HTR-8/SVneo (cell line): Measurements from ENCODE around the gene FOXP1.

Experiments
- DNase-seq: peaks from one replicate; pipeline ENCODE4 v3.0.0; 2011; ENCODE audit warnings: low spot score, mixed read lengths; ENCODE audit not compliant: insufficient read length
- FAIRE-seq: peaks from 2 replicates; lab custom pipeline; 2011; peaks lifted over from hg19 to GRCh38; lab: Jason Lieb, UNC

Gene FOXP1

GRCh38 chr3:71492566-71492965 is 91.0 kb downstream of the FOXP1 start:
- FAIRE-seq, result no peak

DNA sequence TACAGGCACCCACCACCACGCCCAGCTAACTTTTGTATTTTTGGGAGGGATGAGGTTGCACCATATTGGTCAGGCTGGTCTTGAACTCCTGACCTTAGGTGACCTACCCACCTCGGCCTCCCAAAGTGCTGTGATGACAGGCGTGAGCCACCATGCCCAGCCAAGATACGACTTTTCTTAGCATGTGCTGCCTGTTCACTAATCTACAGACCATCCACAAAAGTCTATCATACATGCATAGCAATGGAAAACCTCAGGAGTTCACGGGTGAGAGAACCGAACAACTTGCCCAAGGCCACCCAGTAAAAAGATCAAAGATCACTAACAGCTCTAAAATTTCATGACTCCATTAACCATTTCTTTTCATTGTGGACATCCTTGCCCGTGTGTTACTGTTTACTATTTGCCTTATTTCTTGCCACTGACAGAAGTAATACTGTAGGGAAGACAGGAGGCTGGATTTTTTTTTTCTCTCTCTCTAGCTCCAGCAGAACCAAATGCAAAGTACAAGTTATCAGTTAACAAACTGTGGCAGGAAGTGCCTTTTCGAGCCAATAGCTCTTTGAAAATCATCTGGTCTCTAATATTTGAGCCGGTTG is 92.3 kb downstream of the FOXP1 start:
- no peak for FAIRE-seq
- DNase-seq, result no peak

More at GRCh38 chr3:71492566-71492965, 91.0 kb downstream of the FOXP1 start:
- no peak for DNase-seq

DNA sequence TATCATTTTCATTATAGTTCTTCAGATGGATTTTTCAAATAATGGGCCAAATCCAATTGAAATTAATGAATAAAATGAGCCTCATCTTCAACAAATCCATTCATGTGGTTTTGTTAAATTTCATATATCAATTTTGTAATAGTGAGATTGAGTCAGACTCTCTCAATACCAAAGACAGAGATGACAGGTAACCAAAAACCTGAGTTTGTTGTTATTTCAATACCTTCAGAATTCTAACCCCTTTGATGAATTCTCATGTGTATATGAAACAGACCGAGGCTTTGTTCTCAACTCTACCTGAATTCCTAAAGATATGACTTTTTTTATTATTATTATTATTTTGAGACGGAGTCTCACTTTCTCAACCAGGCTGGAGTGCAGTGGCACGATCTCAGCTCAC is 92.8 kb downstream of the FOXP1 start:
- FAIRE-seq, result no peak
- DNase-seq, result no peak

- no peak for FAIRE-seq
- no peak for DNase-seq
Measured at GRCh38 chr3:71489315-71489761, 94.2 kb downstream of the FOXP1 start.

DNA sequence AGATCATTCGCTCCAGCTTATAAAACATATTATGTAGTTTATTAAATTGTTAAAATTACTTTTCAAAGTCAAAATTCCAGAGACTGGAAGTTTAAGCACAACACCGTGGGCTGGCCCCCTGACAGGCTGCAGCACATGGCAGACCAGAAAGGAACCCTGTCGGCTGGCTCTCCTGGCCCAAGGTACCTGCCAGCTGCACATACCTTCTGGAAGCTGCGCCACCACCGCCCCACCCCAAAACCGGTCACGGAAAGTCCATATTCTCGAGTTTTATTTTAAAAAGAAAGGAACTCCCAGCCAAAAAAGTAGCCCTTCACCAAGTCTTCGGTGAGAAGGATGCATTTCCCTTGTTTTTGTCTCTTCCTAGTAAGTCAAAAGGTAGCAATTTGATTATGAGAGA is 94.6 kb downstream of the FOXP1 start:
- DNase-seq (no peak), FAIRE-seq (no peak)

DNA sequence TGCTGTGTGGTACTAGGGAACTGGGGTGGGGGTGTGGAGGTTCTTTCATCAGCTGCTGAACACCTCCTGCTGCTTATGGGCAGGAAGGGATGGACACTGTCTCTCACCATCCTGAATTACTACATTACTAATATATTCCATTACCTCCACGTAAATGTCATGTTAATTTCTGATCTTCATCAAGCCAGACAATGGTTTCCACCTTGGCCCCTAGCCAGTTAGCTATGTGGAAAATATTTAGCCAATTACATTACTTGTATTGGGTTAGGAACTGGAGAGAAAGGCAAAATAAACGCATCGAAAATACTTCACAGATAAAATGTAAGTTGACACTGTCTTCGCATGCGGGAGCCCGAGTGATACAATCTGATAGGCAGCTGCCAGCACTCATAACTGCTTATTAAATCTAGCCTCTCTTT is 95.1 kb downstream of the FOXP1 start:
- FAIRE-seq (no peak), DNase-seq (no peak)

DNA sequence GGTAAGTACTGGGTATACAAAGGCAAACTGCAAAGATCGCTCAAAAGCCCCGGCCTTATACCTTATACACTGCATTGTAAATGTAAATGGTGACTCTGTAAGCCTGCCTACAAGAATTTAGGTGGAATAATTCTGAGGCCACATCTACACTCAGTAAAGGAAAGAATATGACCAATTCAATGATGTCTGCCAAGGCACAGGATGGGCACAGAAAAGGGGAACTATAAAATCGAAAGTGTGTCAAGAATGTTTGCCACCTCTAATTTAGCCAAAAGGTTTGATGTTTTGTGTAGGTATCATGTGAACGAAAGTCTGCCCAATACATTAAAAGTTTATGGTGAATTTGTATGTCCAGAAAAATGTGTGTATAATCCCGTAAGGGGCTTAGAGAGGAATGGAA is 96.1 kb downstream of the FOXP1 start:
- DNase-seq (no peak), FAIRE-seq (no peak)

DNA sequence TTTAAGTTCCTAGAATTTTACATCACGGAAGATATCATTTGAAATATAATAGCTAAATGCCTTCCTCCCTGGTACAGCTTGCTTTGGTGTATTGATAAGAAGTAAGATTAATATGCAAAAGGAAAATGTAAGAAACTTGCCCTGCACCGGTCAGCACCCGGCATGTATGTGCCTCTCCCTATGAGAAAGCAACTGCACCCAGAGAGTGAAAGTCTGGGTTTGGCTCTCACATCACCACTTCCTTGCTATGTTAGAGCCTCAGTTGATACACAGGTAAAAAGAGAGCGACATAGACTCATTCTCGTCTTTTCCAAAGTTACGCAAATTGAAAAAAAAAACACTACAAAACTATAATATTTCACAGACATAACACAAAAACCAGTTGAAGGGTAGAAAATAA is 96.7 kb downstream of the FOXP1 start:
- no peak for DNase-seq
- no peak for FAIRE-seq

GRCh38 chr3:71485896-71486295 is 97.6 kb downstream of the FOXP1 start:
- no peak for DNase-seq
- FAIRE-seq, result no peak

DNA sequence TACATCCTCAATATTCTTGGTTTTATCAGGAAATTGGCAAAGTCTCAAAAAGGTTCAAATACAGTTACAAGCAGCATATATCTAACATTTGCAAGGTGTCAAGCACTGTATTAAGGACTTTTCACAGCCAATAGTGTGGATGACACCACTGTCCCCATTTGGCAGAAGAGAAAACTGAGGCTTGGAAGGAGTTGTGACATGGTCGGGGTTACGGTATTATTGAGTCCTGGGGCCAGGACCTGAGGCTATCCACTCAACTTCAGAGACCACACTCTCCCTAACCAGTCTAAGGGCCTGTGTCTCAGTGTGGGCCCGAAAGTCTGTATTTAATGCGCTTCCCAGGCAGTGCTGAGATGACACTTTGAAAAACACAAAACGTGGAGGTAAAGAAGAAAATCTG is 99.1 kb downstream of the FOXP1 start:
- DNase-seq, result no peak
- no peak for FAIRE-seq

GRCh38 chr3:71484047-71484446 is 99.5 kb downstream of the FOXP1 start:
- FAIRE-seq (no peak), DNase-seq (no peak)

- DNase-seq (no peak), FAIRE-seq (no peak)
Measured at GRCh38 chr3:71482771-71483170, 100.8 kb downstream of the FOXP1 start.

GRCh38 chr3:71478568-71478967 is 105.0 kb downstream of the FOXP1 start:
- DNase-seq (no peak), FAIRE-seq (peak; percentile 55)

GRCh38 chr3:71476950-71477349 is 106.6 kb downstream of the FOXP1 start:
- DNase-seq (no peak), FAIRE-seq (no peak)

GRCh38 chr3:71469138-71469435 is 114.4 kb downstream of the FOXP1 start:
- DNase-seq (no peak), FAIRE-seq (no peak)

DNA sequence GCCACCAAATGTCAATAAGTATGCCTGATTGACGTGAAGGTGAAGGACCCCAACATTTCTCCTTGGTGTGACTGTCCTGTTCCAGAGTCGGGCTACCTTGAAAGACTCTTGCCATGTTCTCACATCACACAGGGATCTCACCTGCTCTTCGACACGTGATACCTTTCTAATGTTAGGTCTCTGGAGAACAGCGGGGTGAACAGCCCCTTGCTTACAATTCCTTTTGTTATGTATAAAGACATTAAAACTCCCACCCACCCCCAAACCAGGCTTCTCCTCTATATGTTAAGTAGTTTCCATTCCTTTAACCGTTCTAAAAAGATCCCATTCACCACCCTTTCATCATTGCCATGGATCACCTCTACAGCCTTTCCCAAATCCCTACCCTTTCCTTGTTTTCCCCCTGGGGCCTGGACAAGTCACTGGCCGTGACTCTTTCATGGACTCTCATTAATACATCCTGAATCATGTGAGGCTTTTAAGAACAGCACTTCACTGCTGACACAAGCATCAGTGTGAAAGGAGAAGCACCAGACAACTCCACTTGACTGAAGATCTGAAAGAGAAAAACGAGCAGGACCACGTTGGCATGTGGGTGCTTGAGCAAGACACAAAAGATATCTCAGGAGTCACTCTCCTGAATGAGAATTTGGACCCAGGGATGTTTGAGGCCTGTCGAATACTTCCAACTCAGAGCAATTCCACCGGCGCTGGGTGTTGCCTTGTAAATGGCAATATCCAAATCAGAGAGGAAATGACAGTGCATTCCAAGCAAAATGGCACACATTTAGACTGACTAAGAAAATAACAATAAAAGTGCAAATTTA is 115.0 kb downstream of the FOXP1 start:
- DNase-seq, result no peak
- FAIRE-seq, result no peak

GRCh38 chr3:71466483-71466882 is 117.0 kb downstream of the FOXP1 start:
- no peak for FAIRE-seq
- DNase-seq, result no peak

- FAIRE-seq (no peak), DNase-seq (no peak)
Measured at GRCh38 chr3:71465371-71466036, 118.0 kb downstream of the FOXP1 start.

DNA sequence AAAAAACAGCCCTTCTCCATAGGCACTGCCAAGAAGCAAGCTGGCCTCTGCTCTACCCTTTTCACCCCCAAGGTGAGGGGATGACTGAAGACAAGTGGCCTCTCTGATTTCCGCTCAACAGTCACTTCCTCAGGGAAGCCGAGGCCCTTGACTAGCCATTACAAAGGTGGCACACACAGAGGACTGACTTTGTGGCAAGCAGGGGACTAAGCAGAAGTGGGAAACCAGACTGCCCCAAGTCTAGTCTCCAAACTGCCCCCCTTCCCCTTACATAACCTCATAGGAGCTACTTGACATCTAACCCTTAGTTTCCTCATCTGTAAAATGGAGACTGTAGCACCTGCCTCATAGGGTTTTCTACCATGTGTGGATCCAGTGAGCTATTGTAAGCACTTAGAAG is 118.9 kb downstream of the FOXP1 start:
- DNase-seq (no peak), FAIRE-seq (no peak)

DNA sequence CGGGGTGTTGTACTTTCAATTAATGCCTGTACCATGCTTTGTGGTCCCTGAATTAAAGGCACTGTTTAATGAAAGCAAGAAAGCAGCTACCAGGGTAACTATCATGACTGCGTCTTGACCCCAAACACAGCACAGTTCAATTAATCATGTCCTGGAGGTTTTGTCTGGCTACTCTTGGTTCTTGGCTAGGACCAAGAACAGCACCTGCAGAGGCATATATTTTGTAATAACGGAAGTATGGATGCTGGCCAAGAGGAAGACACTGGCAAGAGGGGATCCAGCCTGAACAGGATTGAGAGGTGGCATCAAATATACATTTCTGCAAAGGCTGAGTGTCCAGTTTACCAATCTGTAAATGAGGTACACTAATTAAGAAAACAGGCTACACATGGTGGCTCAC is 119.9 kb downstream of the FOXP1 start:
- FAIRE-seq (no peak), DNase-seq (no peak)

DNA sequence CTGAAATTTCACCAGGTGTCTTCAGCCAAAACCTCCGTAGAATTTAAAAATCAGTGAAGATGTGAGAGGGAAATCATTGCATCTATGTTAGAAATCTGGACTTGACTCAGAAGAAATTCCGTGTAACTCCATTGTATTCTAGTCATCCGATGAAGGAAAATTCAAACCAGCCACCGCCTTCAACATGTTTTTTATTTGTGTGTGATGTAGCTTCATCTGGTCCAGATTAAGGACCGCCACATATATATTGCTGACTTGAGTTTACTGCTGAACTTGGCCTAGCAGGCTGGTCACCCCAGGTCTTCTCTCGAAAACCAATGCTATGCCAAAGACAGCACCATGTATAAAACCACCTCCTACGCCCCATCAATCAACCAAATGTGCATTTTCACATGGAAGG is 120.9 kb downstream of the FOXP1 start:
- FAIRE-seq (no peak), DNase-seq (no peak)
